ENCODE data around the gene PPP2R5C.
"Not testable (repeated sequence)": the region's sequence is repeated elsewhere in the genome, so short reads cannot be mapped to it uniquely, and the experiment has no call there.

Gene PPP2R5C

GRCh38 chr14:101730157-101730556, 31.4 kb upstream of the PPP2R5C start:
- not testable (repeated sequence) for H3K9ac ChIP-seq (ENCODE audit: low read depth, low read length); H3K36me3 ChIP-seq (ENCODE audit: control insufficient read depth, insufficient read depth, low read length); H3K4me3 ChIP-seq (ENCODE audit: low read depth, low read length); H3K27me3 ChIP-seq (ENCODE audit: control insufficient read depth, insufficient read depth, low read length); H3K4me1 ChIP-seq (ENCODE audit: control insufficient read depth, insufficient read depth, low read length); H3K9me3 ChIP-seq (ENCODE audit: control insufficient read depth, insufficient read depth, low read length)

- Histone ChIP-seq H3K4me1 (ENCODE audit: control insufficient read depth, insufficient read depth, low read length) (peaks cover 9% of the 10 kb centered on the region), H3K36me3 (ENCODE audit: control insufficient read depth, insufficient read depth, low read length) (no peaks in the 10 kb centered on the region), H3K9me3 (ENCODE audit: control insufficient read depth, insufficient read depth, low read length) (no peaks in the 10 kb centered on the region), H3K4me3 (ENCODE audit: low read depth, low read length) (no peak overlapping the region), H3K27me3 (ENCODE audit: control insufficient read depth, insufficient read depth, low read length) (no peaks in the 10 kb centered on the region), H3K9ac (ENCODE audit: low read depth, low read length) (no peak overlapping the region)
These were observed 30.8 kb upstream of the PPP2R5C start for GRCh38 chr14:101730626-101731186.

- Histone ChIP-seq H3K27me3 (ENCODE audit: control insufficient read depth, insufficient read depth, low read length) (no peaks in the 10 kb centered on the region), H3K4me1 (ENCODE audit: control insufficient read depth, insufficient read depth, low read length) (peaks cover 9% of the 10 kb centered on the region), H3K9me3 (ENCODE audit: control insufficient read depth, insufficient read depth, low read length) (no peaks in the 10 kb centered on the region), H3K4me3 (ENCODE audit: low read depth, low read length) (no peak overlapping the region), H3K9ac (ENCODE audit: low read depth, low read length) (no peak overlapping the region), H3K36me3 (ENCODE audit: control insufficient read depth, insufficient read depth, low read length) (no peaks in the 10 kb centered on the region)
These were observed 30.1 kb upstream of the PPP2R5C start for GRCh38 chr14:101731187-101732080.

GRCh38 chr14:101732118-101732517, 29.4 kb upstream of the PPP2R5C start:
- H3K4me3 ChIP-seq (ENCODE audit: low read depth, low read length), result no peak overlapping the region

GRCh38 chr14:101733211-101733610, 28.3 kb upstream of the PPP2R5C start:
- Histone ChIP-seq H3K9ac (ENCODE audit: low read depth, low read length) (no peak overlapping the region), H3K4me3 (ENCODE audit: low read depth, low read length) (no peak overlapping the region), H3K4me1 (ENCODE audit: control insufficient read depth, insufficient read depth, low read length) (peaks cover 9% of the 10 kb centered on the region)

More at GRCh38 chr14:101732118-101732517, 29.4 kb upstream of the PPP2R5C start:
- no peaks in the 10 kb centered on the region for H3K9me3 ChIP-seq (ENCODE audit: control insufficient read depth, insufficient read depth, low read length)
- H3K36me3 ChIP-seq (ENCODE audit: control insufficient read depth, insufficient read depth, low read length), result no peaks in the 10 kb centered on the region
- no peak overlapping the region for H3K9ac ChIP-seq (ENCODE audit: low read depth, low read length)
- H3K4me1 ChIP-seq (ENCODE audit: control insufficient read depth, insufficient read depth, low read length), result peaks cover 9% of the 10 kb centered on the region
- H3K27me3 ChIP-seq (ENCODE audit: control insufficient read depth, insufficient read depth, low read length), result no peaks in the 10 kb centered on the region

GRCh38 chr14:101734246-101734847, 27.2 kb upstream of the PPP2R5C start:
- peaks cover 9% of the 10 kb centered on the region for H3K4me1 ChIP-seq (ENCODE audit: control insufficient read depth, insufficient read depth, low read length)
- H3K9ac ChIP-seq (ENCODE audit: low read depth, low read length), result no peak overlapping the region
- no peaks in the 10 kb centered on the region for H3K9me3 ChIP-seq (ENCODE audit: control insufficient read depth, insufficient read depth, low read length)
- no peaks in the 10 kb centered on the region for H3K36me3 ChIP-seq (ENCODE audit: control insufficient read depth, insufficient read depth, low read length)
- no peaks in the 10 kb centered on the region for H3K27me3 ChIP-seq (ENCODE audit: control insufficient read depth, insufficient read depth, low read length)
- H3K4me3 ChIP-seq (ENCODE audit: low read depth, low read length), result no peak overlapping the region

More at GRCh38 chr14:101733211-101733610, 28.3 kb upstream of the PPP2R5C start:
- Histone ChIP-seq H3K9me3 (ENCODE audit: control insufficient read depth, insufficient read depth, low read length) (no peaks in the 10 kb centered on the region), H3K27me3 (ENCODE audit: control insufficient read depth, insufficient read depth, low read length) (no peaks in the 10 kb centered on the region), H3K36me3 (ENCODE audit: control insufficient read depth, insufficient read depth, low read length) (no peaks in the 10 kb centered on the region)

- Histone ChIP-seq H3K9ac (ENCODE audit: low read depth, low read length) (no peak overlapping the region), H3K4me1 (ENCODE audit: control insufficient read depth, insufficient read depth, low read length) (peaks cover 9% of the 10 kb centered on the region), H3K4me3 (ENCODE audit: low read depth, low read length) (no peak overlapping the region), H3K9me3 (ENCODE audit: control insufficient read depth, insufficient read depth, low read length) (no peaks in the 10 kb centered on the region), H3K27me3 (ENCODE audit: control insufficient read depth, insufficient read depth, low read length) (no peaks in the 10 kb centered on the region), H3K36me3 (ENCODE audit: control insufficient read depth, insufficient read depth, low read length) (no peaks in the 10 kb centered on the region)
These were observed 26.1 kb upstream of the PPP2R5C start for GRCh38 chr14:101735453-101735852.

GRCh38 chr14:101736071-101736470, 25.4 kb upstream of the PPP2R5C start:
- Histone ChIP-seq H3K27me3 (ENCODE audit: control insufficient read depth, insufficient read depth, low read length) (no peaks in the 10 kb centered on the region), H3K4me3 (ENCODE audit: low read depth, low read length) (no peak overlapping the region), H3K9me3 (ENCODE audit: control insufficient read depth, insufficient read depth, low read length) (no peaks in the 10 kb centered on the region), H3K9ac (ENCODE audit: low read depth, low read length) (no peak overlapping the region), H3K4me1 (ENCODE audit: control insufficient read depth, insufficient read depth, low read length) (peaks cover 9% of the 10 kb centered on the region), H3K36me3 (ENCODE audit: control insufficient read depth, insufficient read depth, low read length) (no peaks in the 10 kb centered on the region)

- H3K36me3 ChIP-seq (ENCODE audit: control insufficient read depth, insufficient read depth, low read length), result no peaks in the 10 kb centered on the region
- H3K4me1 ChIP-seq (ENCODE audit: control insufficient read depth, insufficient read depth, low read length), result peaks cover 4% of the 10 kb centered on the region
- H3K4me3 ChIP-seq (ENCODE audit: low read depth, low read length), result no peak overlapping the region
- H3K9ac ChIP-seq (ENCODE audit: low read depth, low read length), result no peak overlapping the region
- H3K27me3 ChIP-seq (ENCODE audit: control insufficient read depth, insufficient read depth, low read length), result no peaks in the 10 kb centered on the region
- no peaks in the 10 kb centered on the region for H3K9me3 ChIP-seq (ENCODE audit: control insufficient read depth, insufficient read depth, low read length)
These were observed 24.9 kb upstream of the PPP2R5C start for GRCh38 chr14:101736585-101736984.

GRCh38 chr14:101737414-101738339, 23.8 kb upstream of the PPP2R5C start:
- H3K4me3 ChIP-seq (ENCODE audit: low read depth, low read length), result no peak overlapping the region
- no peaks in the 10 kb centered on the region for H3K27me3 ChIP-seq (ENCODE audit: control insufficient read depth, insufficient read depth, low read length)
- no peaks in the 10 kb centered on the region for H3K4me1 ChIP-seq (ENCODE audit: control insufficient read depth, insufficient read depth, low read length)
- H3K9me3 ChIP-seq (ENCODE audit: control insufficient read depth, insufficient read depth, low read length), result no peaks in the 10 kb centered on the region
- no peaks in the 10 kb centered on the region for H3K36me3 ChIP-seq (ENCODE audit: control insufficient read depth, insufficient read depth, low read length)
- H3K9ac ChIP-seq (ENCODE audit: low read depth, low read length), result no peak overlapping the region

GRCh38 chr14:101738703-101739320, 22.7 kb upstream of the PPP2R5C start:
- Histone ChIP-seq H3K9ac (ENCODE audit: low read depth, low read length) (no peak overlapping the region), H3K4me3 (ENCODE audit: low read depth, low read length) (no peak overlapping the region), H3K36me3 (ENCODE audit: control insufficient read depth, insufficient read depth, low read length) (no peaks in the 10 kb centered on the region), H3K27me3 (ENCODE audit: control insufficient read depth, insufficient read depth, low read length) (no peaks in the 10 kb centered on the region), H3K4me1 (ENCODE audit: control insufficient read depth, insufficient read depth, low read length) (no peaks in the 10 kb centered on the region), H3K9me3 (ENCODE audit: control insufficient read depth, insufficient read depth, low read length) (no peaks in the 10 kb centered on the region)

All from iPS-15b (cell line).